Measurements from ENCODE around the gene FOLR1.

The FOLR1 gene

DNA sequence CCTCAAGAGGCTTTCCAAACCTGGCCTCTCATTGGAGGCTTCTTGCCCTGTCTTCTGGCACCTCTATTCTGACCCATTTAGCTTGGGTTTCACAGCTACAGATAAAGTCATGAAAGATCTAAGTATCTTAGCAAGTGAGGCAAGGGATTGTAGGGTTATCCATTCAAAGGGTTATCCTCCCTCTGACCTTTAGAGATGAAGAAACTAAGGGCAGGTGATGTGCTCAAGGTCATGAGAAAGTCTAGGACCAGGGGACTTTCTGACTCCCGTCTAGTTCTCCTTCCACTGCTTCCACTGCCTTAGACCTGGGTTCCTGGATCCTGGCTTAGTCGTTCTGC is 44.8 kb downstream of the FOLR1 start:
- DNase-seq = no peak

DNA sequence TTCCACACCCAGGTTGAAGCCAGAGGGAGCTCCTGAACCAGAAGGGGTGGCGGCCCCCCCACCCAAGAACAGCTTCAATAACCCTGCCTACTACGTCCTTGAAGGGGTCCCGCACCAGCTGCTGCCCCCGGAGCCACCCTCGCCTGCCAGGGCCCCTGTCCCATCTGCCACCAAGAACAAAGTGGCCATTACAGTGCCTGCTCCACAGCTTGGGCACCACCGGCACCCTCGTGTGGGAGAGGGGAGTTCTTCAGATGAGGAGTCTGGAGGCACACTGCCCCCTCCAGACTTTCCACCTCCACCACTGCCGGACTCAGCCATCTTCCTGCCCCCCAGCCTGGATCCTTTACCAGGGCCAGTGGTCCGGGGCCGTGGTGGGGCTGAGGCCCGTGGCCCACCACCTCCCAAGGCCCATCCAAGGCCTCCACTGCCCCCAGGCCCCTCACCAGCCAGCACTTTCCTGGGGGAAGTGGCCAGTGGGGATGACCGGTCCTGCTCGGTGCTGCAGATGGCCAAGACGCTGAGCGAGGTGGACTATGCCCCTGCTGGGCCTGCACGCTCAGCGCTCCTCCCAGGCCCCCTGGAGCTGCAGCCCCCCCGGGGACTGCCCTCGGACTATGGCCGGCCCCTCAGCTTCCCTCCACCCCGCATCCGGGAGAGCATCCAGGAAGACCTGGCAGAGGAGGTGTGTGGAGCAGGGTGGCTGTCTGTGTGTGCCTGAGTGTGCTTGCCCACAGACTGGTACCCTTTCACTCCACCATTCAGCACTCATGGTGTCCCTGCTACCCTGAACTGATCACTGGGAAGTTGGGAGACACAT is 45.4 kb downstream of the FOLR1 start:
- DNase-seq = no peak

DNA sequence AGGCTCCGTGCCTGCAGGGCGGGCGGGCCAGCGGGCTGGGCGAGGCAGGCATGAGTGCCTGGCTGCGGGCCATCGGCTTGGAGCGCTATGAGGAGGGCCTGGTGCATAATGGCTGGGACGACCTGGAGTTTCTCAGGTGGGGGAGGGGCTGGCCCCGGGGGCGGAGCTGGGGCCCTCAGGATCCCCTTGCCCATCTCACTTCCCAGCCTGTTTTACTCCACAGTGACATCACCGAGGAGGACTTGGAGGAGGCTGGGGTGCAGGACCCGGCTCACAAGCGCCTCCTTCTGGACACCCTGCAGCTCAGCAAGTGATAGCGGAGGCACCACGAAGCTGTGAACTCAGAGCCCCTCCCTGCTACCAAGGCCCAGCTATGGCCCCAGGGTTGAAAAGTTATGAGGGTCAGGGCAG is 46.1 kb downstream of the FOLR1 start:
- no peak for DNase-seq

DNA sequence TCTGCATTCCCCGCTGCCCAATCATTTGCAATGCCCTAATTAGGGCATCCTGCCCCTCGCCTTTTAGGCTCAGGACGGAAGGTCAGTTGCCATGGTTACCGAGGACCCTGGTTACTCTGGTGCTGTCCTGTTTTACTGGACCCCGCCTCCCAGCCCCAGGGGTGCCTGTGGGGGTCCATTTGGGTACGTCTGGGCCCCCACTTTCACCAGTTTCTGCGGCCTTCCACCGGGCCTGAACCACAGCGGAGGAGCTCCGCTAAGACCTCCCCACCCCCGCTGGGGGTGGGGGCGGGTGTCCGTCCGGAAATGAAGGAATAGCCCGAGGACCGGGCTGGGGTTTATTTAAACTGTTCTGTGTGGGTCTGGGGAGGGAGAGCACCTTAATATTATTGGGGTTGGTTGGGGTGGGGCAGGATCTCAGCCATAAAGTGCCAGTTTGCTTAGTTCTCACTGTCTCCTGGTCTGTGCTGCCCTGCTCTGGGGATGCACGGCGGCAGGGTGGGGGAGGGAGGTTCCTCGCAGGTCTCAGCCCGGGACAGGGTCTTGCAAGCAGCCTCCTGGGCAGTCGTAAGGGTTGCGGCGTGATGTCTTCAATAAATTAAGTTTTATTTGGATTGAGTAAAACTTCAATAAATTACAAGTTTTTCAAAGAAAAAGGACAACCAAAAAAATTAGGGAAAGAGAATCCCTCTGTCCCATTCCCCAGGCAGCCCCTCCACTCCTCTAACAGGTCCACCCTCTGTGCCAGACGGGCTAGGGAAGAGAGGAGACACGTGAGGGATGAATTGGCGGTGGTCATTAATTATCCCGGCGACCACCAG is 46.8 kb downstream of the FOLR1 start:
- no peak for DNase-seq

DNA sequence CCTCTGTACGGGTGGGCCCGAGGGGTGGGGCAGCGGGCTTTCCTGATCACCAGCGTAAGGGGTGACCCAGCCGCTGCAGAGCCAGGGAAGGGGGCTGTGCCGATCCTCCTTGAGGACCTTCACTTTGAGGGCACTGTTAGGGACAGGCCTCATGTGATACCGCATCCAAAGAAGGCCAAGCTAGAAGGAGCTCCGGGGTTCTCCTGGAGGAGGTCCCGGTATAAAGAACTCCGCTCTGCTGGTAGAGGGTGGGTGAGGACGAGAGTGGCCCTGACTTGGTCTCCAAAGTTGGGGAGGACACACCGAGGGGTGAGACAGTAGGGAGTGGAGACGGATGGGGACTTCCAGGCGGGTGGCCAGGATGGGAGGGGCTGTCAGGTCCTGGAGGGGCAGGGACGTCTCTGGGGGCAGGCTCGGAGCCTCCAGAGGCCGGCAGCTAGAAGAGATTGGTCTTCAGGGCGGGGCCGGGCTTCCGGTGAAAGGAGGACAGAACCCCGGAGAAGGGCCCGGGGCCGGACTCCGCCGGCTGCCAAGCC is 47.4 kb downstream of the FOLR1 start:
- DNase-seq = no peak

DNA sequence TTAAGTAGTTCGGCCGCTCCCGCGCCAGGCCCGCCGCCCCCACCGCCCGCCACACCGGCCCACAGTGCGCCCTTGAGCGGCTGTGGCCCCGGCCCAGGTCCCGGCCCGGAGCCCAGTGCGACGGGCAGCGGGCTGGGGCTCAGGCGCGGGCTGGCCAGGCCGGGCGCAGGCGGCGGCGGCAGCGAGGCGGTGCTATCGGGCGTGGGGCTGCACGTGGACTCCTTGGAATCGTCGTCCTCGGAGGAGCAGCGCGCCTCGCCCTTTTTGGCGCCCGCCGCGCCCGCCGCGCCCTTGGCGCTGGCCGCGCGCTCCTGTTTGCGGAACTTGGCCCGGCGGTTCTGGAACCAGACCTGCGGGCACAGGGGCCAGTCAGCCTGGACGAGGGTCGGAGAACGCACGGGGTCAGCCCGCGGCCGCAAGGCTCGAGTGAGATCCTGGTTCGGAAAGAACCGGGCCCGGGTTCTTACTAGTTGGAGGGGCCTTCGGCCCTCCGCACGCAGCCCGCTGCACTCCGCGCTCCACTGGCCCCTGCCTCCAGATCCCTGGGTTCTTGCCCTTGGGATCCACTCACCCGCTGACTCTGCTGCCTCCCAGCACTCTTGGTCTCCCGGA is 48.0 kb downstream of the FOLR1 start:
- DNase-seq = no peak

DNA sequence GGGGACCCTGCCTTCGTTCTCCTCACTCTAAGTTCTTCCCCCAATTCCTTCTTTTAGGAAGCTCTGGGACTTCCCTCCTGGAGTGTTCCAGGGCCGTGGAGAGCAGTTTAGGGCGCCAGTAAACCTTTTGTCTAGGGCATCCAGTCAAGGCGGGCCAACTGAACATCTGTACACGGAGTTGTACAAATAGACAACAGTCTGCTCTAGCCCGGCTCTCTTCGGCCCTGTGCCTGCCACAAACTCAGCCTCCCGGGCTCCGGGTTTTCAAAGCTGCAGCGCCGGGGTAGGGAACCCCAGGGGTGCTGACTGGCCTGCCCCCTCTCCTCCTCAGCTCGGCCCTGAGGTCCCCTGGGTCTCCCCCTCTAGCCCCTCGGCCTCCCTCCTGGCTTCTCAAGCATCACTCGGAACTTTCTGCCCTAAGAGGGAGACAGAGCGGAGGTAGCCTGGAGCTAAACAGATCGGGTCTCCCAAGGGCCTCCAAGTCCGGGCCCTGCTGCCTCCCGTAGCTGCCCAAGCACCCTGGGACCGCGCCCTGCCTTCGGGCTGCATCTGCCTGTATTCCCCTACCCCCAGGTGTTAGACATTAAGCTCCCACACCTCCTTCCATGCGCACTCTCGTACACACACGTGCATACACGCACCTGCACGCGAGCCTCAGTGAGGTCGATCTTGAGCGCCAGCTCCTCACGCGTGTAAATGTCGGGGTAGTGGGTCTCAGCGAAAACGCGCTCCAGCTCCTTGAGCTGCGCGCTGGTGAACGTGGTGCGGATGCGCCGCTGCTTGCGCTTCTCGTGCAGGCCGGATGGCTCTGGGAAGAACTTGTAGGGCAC is 48.7 kb downstream of the FOLR1 start:
- no peak for DNase-seq

DNA sequence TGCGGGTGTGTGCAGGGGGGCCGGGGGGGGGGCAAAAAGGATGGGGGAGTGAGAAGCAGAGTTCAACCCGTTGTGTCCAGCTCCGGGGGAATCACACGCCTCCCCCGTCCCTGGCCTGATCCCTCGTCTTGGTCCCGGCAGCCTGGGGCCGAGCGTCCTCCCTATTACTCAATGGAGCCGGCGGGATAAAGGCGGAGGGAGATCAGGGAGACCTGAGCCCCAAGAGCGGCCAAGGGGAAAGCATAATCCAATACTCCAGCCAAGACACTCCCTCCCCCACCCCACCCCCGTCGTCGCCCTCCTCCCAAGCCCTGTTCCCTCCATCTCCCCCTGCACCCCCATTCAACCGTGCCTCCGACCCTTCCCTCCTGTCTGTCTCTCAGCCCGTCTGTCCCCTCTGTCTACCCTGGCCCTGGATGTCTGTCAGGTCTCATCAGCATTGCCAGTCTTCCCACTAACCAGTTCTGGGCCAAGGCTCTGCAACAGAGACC is 49.4 kb downstream of the FOLR1 start:
- DNase-seq = no peak

DNA sequence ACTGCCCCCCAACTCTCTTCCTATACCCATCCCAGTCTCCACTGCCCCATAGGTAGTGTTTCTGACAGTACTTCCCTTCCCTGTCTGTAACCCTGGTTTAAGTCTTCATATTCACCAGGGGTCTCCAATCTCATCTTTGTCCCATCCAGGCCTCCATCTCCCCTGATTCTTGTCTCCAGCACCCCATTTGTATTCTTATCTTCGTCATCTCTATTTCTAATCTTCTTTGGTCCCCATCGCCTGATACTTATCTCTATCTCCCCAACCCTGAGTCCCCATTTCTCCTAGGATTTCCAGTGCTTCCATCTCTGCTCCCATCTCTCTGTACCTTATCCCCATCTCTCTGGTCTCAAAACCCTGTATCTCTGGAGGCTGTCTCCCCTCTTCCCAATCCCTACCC is 50.2 kb downstream of the FOLR1 start:
- DNase-seq = no peak

DNA sequence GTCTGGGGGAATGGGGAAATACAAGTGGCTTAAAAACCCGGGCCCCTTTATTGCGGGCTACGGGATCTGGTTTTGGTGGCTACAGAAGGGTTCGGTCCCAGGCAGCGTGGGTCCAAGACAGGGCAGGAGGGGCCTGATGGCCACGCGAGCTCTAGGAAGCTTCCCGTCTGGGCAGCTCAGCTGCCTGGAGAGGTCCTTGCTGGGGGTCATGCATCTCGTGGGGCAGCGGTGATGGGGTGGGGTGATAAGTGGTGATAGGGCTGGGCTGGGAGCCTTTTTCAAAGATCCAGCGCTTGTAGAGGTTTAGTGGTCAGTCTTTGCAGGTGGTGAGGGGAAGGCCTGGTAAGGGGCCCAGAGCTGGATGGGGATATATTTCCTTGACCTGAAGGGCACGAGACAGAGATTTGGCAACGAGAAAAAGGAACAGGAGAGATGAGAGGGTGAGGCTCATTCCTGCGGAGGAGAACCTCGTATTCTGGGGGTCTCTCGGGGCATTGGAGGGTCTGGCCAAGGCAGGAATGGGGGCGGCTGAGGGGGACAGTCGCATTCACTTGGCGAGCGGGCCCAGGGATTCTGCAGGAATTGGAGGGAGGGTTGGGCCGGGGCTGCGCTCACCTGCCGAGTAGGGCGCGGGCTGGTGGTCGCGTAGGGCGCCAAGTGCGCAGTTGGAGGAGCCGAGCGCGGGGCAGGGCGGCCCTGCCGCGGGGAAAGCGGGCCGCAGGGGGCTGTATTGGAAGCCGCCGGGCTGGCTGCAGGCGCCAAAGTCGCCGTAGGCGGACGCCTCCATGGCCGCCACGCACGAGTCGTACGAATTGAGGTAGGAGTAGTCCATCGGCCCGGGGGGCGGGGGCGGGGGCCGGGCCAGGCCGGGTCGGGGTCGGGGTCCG is 51.5 kb downstream of the FOLR1 start:
- no peak for DNase-seq

DNA sequence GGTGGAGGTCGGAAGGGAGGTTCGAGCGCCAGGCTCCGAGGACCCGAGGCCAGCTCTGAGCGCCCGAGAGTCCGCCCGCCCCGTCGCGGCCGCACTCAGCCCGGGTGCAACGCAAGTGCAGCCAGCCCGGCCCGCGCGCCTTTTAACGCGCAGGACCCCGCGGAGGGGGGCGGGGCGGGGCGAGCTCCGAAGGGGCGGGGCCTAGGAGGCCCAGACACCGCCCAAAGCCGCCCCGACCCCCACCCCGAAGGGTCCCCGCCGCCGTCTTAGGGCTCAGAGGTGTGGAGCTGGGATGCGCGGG is 52.1 kb downstream of the FOLR1 start, which contains the start of gene PHOX2A:
Gene PHOX2A (minus strand): TSS at position 117 of the 301 bp plus-strand sequence. CDS start 172 bp downstream, outside the sequence.
- no peak for DNase-seq

DNA sequence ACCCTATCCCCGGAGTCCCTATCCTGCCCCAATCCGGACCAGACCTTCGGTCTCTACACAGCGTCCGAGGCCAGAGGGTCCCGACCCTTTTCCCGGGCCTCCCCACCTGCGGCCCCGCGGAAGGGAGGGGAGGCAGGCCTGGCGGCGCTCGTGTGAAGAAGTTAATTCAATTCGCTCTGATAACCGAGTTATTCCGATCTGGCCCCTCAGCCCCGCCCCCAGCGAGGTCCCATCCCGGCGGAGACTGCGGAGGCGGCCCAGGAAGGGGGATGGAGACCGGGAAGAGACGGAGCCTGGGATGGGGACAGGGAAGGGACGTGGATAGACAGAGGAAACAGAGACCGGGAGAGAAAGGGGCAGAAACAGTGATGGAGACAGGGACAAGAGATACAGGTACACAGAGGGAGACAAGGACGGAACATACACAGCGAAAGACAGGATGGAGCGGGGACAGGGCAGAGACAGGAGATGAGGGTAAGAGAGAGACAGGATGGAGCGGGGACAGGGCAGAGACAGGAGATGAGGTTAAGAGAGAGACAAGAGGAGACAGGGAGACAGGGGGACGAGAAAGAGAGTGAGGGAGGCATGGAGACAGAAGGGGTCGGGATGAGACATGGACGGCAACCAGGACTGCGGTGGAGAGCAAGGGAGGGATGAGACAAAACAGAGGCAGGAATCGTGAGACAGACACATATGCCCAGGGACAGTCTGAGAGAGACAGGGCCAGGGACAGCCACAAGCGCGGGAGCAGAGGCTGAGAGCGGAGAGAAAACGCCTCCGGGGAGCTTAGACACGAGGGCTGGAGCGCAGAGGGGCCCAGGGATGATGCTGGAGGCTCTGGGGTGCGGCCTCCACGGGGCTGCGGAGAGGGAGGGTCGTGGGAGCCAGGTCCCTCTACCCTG is 52.7 kb downstream of the FOLR1 start:
- no peak for DNase-seq

DNA sequence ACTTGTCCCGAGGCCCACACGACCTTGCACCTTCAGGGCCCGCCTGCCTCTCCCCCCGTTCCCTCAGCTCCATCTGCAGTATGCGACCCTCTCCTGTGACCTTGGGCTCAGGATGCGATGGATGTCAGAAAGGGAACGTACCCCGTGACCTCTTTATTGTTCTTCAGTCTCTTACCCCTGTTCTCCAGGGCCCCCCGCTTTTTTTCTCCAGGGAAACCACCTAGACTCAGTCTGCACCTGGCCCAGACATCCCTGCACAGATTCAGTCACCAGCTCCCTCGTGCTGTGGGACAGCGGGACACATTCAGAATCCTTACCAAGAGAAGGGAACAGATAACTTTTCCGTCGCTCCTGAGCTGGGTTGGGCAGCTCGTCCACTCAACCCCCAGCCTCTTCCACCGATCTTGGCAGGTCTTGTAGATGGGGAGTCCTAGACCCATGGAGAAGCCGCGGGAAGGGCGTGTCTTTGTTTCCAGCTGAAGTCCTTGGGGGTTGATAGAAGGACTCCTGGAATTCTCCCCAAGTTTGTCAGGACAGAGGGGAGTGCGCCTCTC is 53.4 kb downstream of the FOLR1 start:
- DNase-seq = no peak
